Chondrocyte (in vitro differentiated cells): ENCODE data around the gene LDAH. TPM values are rescaled to one million over a fixed set of nuclear protein-coding genes. Genes with fewer than 3 reads are reported as not detected.

ENCODE experiments used
- DNase-seq: peaks from one replicate; pipeline ENCODE4 v3.0.0; 2021; ENCODE audit warnings: mixed read lengths, low spot score
- H3K27ac Mint-ChIP-seq: one replicate; pipeline ENCODE4 v1.8.0; 2021; ENCODE audit warnings: mild to moderate bottlenecking, moderate library complexity, mixed read lengths; ENCODE audit not compliant: unreplicated experiment
- H3K27me3 Mint-ChIP-seq: 2 replicates; pipeline ENCODE4 v1.8.0; 2021; ENCODE audit warnings: low read depth, mixed read lengths
- H3K36me3 Mint-ChIP-seq: 2 replicates; pipeline ENCODE4 v1.8.0; 2021; ENCODE audit warnings: low read depth, mixed read lengths
- H3K4me1 Mint-ChIP-seq: 2 replicates; pipeline ENCODE4 v1.8.0; 2021; ENCODE audit warnings: low read depth, mild to moderate bottlenecking, mixed read lengths
- H3K4me3 Mint-ChIP-seq: one replicate; pipeline ENCODE4 v1.8.0; 2021; ENCODE audit warnings: mild to moderate bottlenecking, moderate library complexity, mixed read lengths; ENCODE audit not compliant: unreplicated experiment
- H3K9me3 Mint-ChIP-seq: 2 replicates; pipeline ENCODE4 v1.8.0; 2021; ENCODE audit warnings: low read depth, mixed read lengths
- CTCF ChIP-seq: fragments of 200-600 bp; sonication (generic); IDR thresholded peaks from 2 replicates; pipeline ENCODE4 v1.5.0; 2021; ENCODE audit warnings: antibody characterized with exemption, mild to moderate bottlenecking, moderate library complexity
- total RNA-seq: library from RNA; stranded (reverse); gene quantifications from 3 replicates; pipeline ENCODE4 v1.2.1, GENCODE V29; 2021

LDAH gene
- total RNA-seq, 1 donor from 2014 or later, result 18.1 TPM

GRCh38 chr2:20660506-20661420 lies 162.1 kb downstream of the LDAH start:
- Mint-ChIP-seq H3K36me3 (no peaks in the 10 kb centered on the region), H3K27ac (no peak overlapping the region), H3K9me3 (no peaks in the 10 kb centered on the region), H3K27me3 (peaks cover 51% of the 10 kb centered on the region), H3K4me3 (no peak overlapping the region), H3K4me1 (peaks cover 17% of the 10 kb centered on the region)
- TF ChIP-seq CTCF, result no peak
- peak; percentile 22 for DNase-seq

- Mint-ChIP-seq H3K4me3 (no peak overlapping the region), H3K36me3 (no peaks in the 10 kb centered on the region), H3K4me1 (peaks cover 12% of the 10 kb centered on the region), H3K9me3 (no peaks in the 10 kb centered on the region), H3K27me3 (peaks cover 36% of the 10 kb centered on the region), H3K27ac (no peak overlapping the region)
- DNase-seq, result peak; percentile 58
- TF ChIP-seq CTCF, result no peak
Measured at GRCh38 chr2:20657522-20658235, 165.2 kb downstream of the LDAH start.

GRCh38 chr2:20656561-20656960 lies 166.3 kb downstream of the LDAH start:
- Mint-ChIP-seq H3K4me1 (peaks cover 19% of the 10 kb centered on the region), H3K27ac (no peak overlapping the region), H3K36me3 (no peaks in the 10 kb centered on the region), H3K4me3 (no peak overlapping the region), H3K27me3 (peaks cover 33% of the 10 kb centered on the region), H3K9me3 (no peaks in the 10 kb centered on the region)
- DNase-seq, result peak; percentile 59
- TF ChIP-seq CTCF, result no peak

- TF ChIP-seq CTCF, result no peak
- Mint-ChIP-seq H3K4me3 (no peak overlapping the region), H3K36me3 (no peaks in the 10 kb centered on the region), H3K27ac (no peak overlapping the region), H3K27me3 (peaks cover 18% of the 10 kb centered on the region), H3K4me1 (peaks cover 31% of the 10 kb centered on the region), H3K9me3 (no peaks in the 10 kb centered on the region)
- DNase-seq, result no peak
Measured at GRCh38 chr2:20654535-20654813, 168.4 kb downstream of the LDAH start.

GRCh38 chr2:20653695-20654534 lies 169.0 kb downstream of the LDAH start:
- Mint-ChIP-seq H3K36me3 (no peaks in the 10 kb centered on the region), H3K4me3 (no peak overlapping the region), H3K4me1 (peaks cover 36% of the 10 kb centered on the region), H3K27me3 (peaks cover 14% of the 10 kb centered on the region), H3K27ac (no peak overlapping the region), H3K9me3 (no peaks in the 10 kb centered on the region)
- TF ChIP-seq CTCF, result peak; percentile 3
- peak; percentile 33 for DNase-seq
